NCI-H345 treated with DMSO at 0.1 percent for 48 hours (cell line): ENCODE results near the gene NKX2-3.

ENCODE experiments used
- DNase-seq: peaks from one replicate; lab custom pipeline; 2025; ENCODE audit not compliant: unreplicated experiment; lab: John Stamatoyannopoulos, UW

NKX2-3 gene

GRCh38 chr10:99573790-99574189 lies 41.0 kb downstream of the NKX2-3 start:
- DNase-seq: no peak

GRCh38 chr10:99579971-99580370 lies 47.2 kb downstream of the NKX2-3 start:
- no peak for DNase-seq

GRCh38 chr10:99582255-99582770 lies 49.6 kb downstream of the NKX2-3 start:
- DNase-seq: no peak

- no peak for DNase-seq
Measured at GRCh38 chr10:99583687-99584086, 50.9 kb downstream of the NKX2-3 start.
